ENCODE measurements around the gene NOVA2. TPM values are rescaled to one million over a fixed set of nuclear protein-coding genes. Genes with fewer than 3 reads are reported as not detected.

NOVA2 gene
- total and polyA plus RNA-seq, 2 donors (not counting 1 experiment from before 2014, with no cell fraction given), result not detected

- no CpG with 5 or more reads among the region's 8 CpGs for WGBS (ENCODE audit: insufficient coverage)
- TF ChIP-seq CTCF (IDR thresholded peaks at IDR 0.05), result no peak
- TF ChIP-seq EZH2 (IDR thresholded peaks at IDR 0.05; ENCODE audit: borderline replicate concordance, insufficient read depth, low read depth, low read length, poor library complexity, severe bottlenecking), result no peak
These were observed 20.9 kb upstream of the NOVA2 start for GRCh38 chr19:45994456-45994997.

GRCh38 chr19:45990113-45990728, 16.6 kb upstream of the NOVA2 start:
- Histone ChIP-seq H3K9ac (ENCODE audit: low read length) (no peak overlapping the region), H4K20me1 (ENCODE audit: control insufficient read depth, insufficient read depth, low read length, poor library complexity, severe bottlenecking) (no peaks in the 10 kb centered on the region), H3K36me3 (replicated peaks in 1 of 2; ENCODE audit: control extremely low read depth in 1 of 2, control insufficient read depth in 1 of 2, extremely low read depth in 1 of 2, insufficient read depth in 2 of 2, low read length in 1 of 2) (no peaks in the 10 kb centered on the region), H3K9me3 (ENCODE audit: control extremely low read depth in 1 of 3, control insufficient read depth in 2 of 3, insufficient read depth in 1 of 3, low read length in 2 of 3) (no peaks in the 10 kb centered on the region), H3K4me2 (replicated peaks; ENCODE audit: low read depth, low read length, poor library complexity, severe bottlenecking) (no peak overlapping the region), H3K4me3 (ENCODE audit: control extremely low read depth in 1 of 5, extremely low read depth in 1 of 5, insufficient read depth in 1 of 5, low read depth in 2 of 5, low read length in 4 of 5) (no peak overlapping the region), H3K27me3 (replicated peaks in 1 of 4; ENCODE audit: control extremely low read depth in 1 of 4, control insufficient read depth in 3 of 4, insufficient read depth in 4 of 4, low read length in 3 of 4) (peaks cover 0 to 11% (median 4%) of the 10 kb centered on the region in 4 experiments), H3K27ac (ENCODE audit: low read length in 2 of 2) (no peak overlapping the region), H2AFZ (ENCODE audit: insufficient read depth, low read depth, low read length, poor library complexity, severe bottlenecking) (no peak overlapping the region), H3K79me2 (ENCODE audit: control insufficient read depth, insufficient read depth, low read length) (no peaks in the 10 kb centered on the region), H3K4me1 (ENCODE audit: control insufficient read depth in 2 of 2, insufficient read depth in 2 of 2, low read length in 2 of 2) (peaks cover 4 to 6% of the 10 kb centered on the region in 2 donors)
- DNase-seq, result no peak
- ChIA-PET CTCF (interaction anchor here (1.2 kb wide), 1 partner anchor 38 kb away, joined by 3 read pairs; no protein-coding TSS in a partner anchor), POLR2A (no interaction called here)
- intact Hi-C loops (cut with micrococcal nuclease), result loop anchor here (10.0 kb wide), 2 partner anchors 195 to 585 kb away; partner anchors contain the start of genes DMWD, POLR1G and PPP1R13L
- TF ChIP-seq EZH2 (IDR thresholded peaks at IDR 0.05; ENCODE audit: borderline replicate concordance, insufficient read depth, low read depth, low read length, poor library complexity, severe bottlenecking) (no peak), CTCF (IDR thresholded peaks at IDR 0.05) (no peak)
- Mint-ChIP-seq H3K4me3 (no peak overlapping the region), H3K9me3 (ENCODE audit: insufficient read depth) (no peaks in the 10 kb centered on the region), H3K27me3 (peaks cover 33% of the 10 kb centered on the region), H3K4me1 (peaks cover 1% of the 10 kb centered on the region), H3K27ac (no peak overlapping the region)
- 87% methylated on average over 9 of the region's 12 CpGs for WGBS (ENCODE audit: insufficient coverage)
- ATAC-seq (ENCODE audit: low read depth), result no peak

More at GRCh38 chr19:45994456-45994997, 20.9 kb upstream of the NOVA2 start:
- Mint-ChIP-seq H3K9me3 (ENCODE audit: insufficient read depth) (no peaks in the 10 kb centered on the region), H3K4me1 (peaks cover 20% of the 10 kb centered on the region), H3K27ac (no peak overlapping the region), H3K27me3 (peaks cover 20% of the 10 kb centered on the region), H3K4me3 (peak overlapping the region; percentile 58)
- ChIA-PET POLR2A (interaction anchor here (0.5 to 0.9 kb wide), 3 partner anchors 18 to 114 kb away, joined by 3 to 5 read pairs (median 3); no protein-coding TSS in a partner anchor), CTCF (interaction anchor here (0.6 to 2.9 kb wide), 6 partner anchors 16 to 591 kb away, joined by 3 to 20 read pairs (median 4); partner anchors contain the start of gene SIX5)
- Histone ChIP-seq H3K36me3 (replicated peaks in 1 of 2; ENCODE audit: control extremely low read depth in 1 of 2, control insufficient read depth in 1 of 2, extremely low read depth in 1 of 2, insufficient read depth in 2 of 2, low read length in 1 of 2) (no peaks in the 10 kb centered on the region), H3K9me3 (ENCODE audit: control extremely low read depth in 1 of 3, control insufficient read depth in 2 of 3, insufficient read depth in 1 of 3, low read length in 2 of 3) (peaks cover 0 to 2% (median 0%) of the 10 kb centered on the region in 3 donors), H2AFZ (ENCODE audit: insufficient read depth, low read depth, low read length, poor library complexity, severe bottlenecking) (peak overlapping the region; percentile 81), H3K4me3 (ENCODE audit: control extremely low read depth in 1 of 5, extremely low read depth in 1 of 5, insufficient read depth in 1 of 5, low read depth in 2 of 5, low read length in 4 of 5) (peak overlapping the region; percentile 46 to 84 (median 67)), H3K27me3 (replicated peaks in 1 of 4; ENCODE audit: control extremely low read depth in 1 of 4, control insufficient read depth in 3 of 4, insufficient read depth in 4 of 4, low read length in 3 of 4) (peaks cover 0 to 6% (median 3%) of the 10 kb centered on the region in 4 experiments), H3K9ac (ENCODE audit: low read length) (peak overlapping the region; percentile 63), H4K20me1 (ENCODE audit: control insufficient read depth, insufficient read depth, low read length, poor library complexity, severe bottlenecking) (peaks cover 17% of the 10 kb centered on the region), H3K4me1 (ENCODE audit: control insufficient read depth in 2 of 2, insufficient read depth in 2 of 2, low read length in 2 of 2) (peaks cover 12 to 15% of the 10 kb centered on the region in 2 donors), H3K27ac (ENCODE audit: low read length in 2 of 2) (no peak overlapping the region), H3K4me2 (replicated peaks; ENCODE audit: low read depth, low read length, poor library complexity, severe bottlenecking) (peak overlapping the region; percentile 78), H3K79me2 (ENCODE audit: control insufficient read depth, insufficient read depth, low read length) (peaks cover 36% of the 10 kb centered on the region)
- intact Hi-C loops (cut with micrococcal nuclease), result loop anchor here (2.0 to 10.0 kb wide), 3 partner anchors 68 to 590 kb away; partner anchors contain the start of genes DMWD, POLR1G and PPP1R13L
- ATAC-seq (ENCODE audit: low read depth) (peak; percentile 0), DNase-seq (no peak)

Data from B cell (primary cell).